GF-D8 (cell line): Measurements from ENCODE around the gene STK33.

Experiments used
- DNase-seq: peaks from one replicate; lab custom pipeline; 2025; lab: John Stamatoyannopoulos, UW

STK33 gene

DNA sequence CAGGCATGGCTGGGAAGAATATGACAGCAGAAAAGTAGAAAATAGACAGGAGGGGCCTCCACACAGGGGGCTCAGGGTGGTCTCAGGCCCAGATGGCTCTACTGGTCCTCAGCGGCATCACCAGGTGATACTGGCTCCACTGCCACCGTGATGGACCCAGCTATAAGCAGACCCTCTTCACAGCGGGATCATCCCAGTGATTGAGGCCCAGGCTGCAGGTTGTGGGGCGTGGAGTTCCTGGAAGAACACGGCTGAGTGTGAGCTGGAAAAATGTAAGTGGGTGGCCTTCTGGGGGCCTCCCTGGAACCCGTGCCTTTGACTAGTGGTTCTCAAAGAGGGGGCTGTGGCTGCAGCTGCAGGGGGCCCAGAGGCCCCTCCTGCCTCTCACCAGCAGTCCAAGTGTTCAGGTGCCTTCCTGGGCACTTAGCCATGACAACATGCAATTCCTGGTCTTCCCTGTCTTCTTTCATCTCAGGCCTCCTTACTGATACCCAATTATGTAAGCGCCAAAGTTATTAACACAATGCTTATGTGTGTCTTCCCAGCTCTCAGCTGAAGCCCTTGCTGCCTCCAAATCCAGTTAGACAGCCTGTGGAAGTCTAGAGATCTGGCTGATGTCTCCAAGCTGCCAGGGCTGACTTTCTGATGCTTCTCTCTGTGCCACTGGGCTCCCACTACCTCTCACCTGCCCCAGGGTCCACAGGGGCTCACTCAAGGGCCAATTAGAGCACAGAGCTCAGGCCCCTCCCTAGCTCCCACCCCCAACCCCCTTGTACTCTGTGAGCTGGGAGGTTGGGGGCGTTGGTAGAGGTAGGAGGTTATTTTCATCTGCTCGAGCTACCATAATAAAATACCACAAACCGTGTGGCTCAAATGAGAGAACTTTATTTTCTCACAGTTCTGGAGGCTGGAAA, 220.3 kb downstream of the STK33 start:
- DNase-seq, result no peak

DNA sequence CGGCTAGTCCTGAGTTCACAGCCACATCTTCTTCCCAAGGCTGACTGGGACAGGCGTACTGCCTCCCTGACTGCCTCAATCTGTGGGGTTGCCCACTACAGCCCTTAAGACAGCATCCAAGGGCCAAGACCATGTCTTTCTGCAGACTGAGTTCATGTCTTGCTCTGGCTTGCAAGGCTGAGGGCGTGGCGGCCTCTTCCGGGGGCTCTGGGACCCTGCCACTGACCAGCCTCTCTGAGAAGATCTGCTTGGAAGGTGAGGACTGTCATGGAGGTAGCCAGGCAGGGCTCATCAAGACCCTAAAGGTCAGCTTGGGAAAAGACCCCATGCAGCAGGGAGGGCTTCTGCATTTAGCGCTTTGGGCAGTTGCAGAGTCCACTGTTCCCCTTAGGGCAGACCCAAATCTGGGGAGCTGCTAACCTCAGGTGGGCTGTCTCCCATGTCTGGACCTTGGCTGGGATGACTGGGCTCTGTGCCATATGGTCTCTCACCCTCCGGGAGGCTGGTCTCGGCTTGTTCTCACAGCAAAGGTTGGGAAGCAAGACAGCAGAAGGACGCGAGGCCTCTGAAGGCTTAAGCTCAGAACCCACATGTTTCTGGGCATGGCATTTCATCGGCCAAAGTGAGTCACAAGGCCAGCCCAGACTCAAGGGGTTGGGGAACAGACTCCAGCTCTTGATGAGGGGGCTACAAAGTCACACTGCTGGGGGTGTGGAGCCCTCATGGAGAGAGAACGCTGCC, 221.2 kb downstream of the STK33 start:
- no peak for DNase-seq

DNA sequence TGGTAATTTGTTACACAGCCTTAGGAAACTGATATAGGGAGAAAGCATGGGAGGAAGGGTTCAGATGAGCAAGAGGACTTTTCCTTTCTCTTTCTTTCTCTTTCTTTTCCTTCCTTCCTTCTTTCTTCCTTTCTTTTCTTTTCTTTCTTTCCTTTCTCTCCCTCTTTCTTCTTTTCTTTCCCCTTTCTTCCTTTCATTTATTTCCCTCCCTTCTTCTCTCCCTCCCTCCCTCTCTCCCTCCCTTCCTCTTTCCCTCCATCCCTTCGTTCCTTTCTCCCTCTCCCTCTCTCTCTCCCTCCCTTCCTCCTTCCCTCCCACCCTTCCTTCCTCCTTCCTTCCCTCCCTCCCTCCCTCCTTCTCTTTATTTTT, 222.5 kb downstream of the STK33 start:
- no peak for DNase-seq

DNA sequence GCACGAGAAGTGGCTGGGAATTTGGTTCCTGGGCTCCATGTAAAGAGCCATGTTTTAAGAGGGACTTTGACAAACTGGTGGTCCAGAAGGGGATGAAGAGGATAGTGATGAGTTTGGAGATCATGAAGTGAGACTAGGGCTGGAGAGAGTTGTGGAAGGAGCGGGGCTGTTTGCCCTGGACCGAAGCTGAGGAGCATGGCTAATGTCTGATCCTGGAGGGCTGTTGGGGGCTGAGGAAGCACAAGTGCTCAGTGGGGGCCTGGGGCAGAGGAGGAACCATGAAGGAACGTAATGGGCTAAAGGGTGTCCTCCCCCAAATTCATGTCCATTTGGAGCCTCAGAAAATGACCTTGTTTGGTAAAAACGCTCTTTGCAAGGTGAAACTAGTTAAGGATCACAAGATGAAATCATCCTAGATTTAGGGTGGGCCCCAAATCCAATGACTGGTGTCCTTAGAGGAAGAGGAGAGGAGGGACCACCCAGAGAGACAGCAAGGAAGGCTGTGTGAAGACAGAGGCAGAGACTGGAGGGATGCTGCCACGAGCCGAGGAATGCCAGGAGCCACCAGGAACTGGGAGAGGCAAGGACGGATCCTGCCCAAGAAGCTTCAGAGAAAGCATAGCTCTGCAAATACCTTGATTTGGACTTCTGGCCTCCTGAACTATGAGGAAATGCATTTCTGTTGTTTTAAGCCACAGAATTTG, 223.1 kb downstream of the STK33 start:
- no peak for DNase-seq

DNA sequence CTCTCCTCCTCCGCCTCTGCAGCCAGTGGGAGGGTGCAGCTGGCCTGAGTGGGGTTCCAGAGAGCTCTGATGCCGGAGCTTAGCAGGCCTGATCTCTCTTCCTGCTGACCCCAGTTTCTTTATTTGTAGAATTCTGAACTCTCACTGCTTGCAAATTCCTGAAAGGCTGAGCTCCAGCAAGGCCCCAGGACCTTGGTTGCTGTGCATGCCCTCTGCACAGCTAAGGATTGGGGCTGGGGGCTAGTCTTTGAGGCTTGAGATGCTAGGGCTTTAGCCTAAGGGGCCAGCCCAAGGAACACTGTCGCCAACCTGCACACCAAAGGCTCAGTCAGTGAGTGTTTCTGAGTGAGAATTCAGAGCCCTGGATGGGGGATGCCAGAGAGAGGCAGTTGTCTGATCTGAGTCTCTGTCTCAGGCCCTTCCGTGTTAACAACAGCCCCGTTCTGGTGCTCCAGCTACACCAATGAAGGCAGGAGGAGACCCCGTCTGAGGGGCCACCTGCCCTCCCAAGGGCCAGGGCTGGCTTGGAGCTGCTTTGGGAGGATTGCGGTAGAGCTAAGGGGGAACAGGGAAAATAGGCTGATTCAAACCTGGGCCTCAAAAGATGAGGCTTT, 224.3 kb downstream of the STK33 start:
- DNase-seq, result no peak

DNA sequence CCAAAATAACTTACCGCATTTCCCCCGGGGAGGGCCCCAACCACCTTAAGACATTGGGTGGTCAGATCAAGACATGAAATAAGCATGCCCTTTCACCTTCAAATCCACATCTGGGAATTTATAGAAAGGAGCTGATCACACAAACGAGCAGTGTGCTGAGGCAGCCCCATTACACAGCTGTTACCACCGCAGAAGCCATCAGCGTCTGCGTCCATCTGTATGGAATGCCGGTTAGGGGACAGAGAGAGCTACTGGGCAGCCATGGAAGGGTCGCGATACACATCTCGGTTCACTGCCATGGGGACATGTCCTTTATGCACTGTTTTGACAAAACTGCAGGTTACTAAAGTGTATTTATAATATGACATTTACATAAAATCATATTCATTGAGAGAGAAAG, 225.3 kb downstream of the STK33 start:
- DNase-seq, result no peak

DNA sequence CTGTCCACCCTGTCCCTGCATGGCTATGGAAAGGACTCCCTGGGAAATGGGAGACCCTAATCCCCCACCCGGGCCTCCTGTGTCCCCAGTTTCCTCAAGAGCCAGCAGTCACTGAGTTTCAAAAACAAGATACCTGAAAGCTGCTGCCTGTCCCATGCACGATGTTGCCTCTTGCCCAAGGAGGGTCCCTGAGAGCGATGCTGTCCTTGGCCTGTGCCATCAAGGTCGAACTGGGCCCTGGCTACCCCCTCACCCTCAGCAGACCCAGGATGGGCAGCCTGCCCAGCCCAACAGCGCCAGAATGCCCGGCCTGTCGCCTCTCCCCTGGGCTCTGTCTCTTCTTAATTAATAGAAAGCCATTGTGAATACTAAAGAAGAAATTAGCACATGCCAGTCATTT, 225.8 kb downstream of the STK33 start:
- DNase-seq, result no peak

DNA sequence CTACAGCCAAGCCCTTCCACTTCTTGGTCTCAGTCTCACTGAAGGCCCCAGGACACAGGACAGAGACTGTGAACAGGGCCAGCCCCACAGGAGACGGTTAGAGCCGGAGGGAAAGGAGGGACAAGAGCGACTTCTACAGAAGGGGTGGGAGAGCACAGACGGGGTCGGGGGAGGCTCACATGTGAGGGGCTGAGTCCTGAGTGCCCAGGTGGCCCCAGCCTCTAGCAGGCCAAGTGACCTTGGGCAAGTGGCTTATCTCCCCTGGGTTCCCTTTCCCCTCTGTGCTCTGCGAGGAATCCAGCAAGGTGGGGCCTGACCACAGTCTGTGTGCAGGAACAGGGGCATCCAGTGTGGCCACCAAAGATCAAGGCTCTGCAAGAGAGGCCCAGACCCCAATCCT, 227.7 kb downstream of the STK33 start:
- DNase-seq, result no peak

DNA sequence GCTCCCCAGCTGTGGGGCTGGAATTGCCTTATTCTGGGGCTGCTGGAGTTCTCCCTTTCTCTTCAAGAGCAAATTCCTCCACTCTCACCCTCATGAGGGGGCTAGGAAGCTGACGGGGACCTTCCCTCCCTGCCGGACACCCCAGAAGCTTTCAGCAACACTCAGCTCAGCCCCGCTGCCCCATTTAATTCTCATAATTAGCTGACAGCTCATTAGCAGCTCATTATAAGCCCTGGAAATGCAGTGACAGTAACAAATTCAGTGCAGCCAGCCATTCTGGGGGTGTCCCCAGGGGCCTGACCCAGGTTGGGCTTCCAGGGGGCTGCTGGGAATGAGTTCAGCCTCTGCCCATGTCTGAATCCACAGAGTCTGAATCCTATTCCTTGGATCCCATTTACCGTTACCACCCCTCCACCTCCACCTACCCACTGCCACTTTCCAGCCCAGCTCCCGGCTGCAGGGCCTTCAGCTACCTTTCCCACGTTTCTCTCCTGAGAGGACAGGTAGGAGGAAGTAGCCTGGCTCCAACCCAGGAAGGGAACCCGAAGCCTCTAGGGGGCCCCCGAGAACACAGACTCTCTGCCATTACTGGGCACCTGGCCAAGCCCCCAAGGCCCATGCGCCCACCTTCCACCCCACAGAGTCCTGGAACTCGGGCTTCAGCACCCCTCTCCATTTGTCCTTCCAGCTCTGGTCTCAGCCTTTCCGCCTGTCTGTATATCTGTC, 228.6 kb downstream of the STK33 start:
- DNase-seq, result no peak

DNA sequence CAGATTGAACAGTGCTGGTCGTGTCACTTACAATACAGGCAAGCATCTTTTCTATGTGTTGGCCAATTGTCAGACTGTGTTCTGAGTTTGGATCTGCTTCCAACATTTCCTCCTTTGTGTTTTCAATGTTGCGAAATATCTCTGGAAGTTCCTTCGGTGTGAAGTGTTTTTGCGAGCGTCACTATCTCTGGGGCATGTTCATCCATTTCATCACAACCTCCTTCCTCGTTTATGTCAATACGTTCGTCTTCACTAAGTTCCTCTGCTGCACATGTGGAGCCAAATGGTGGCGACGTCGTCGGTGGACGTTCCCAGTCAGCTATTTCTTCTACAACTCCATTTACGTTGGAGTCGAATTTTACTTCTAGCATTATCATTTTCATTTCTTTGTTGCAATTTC, 230.1 kb downstream of the STK33 start:
- DNase-seq, result no peak

DNA sequence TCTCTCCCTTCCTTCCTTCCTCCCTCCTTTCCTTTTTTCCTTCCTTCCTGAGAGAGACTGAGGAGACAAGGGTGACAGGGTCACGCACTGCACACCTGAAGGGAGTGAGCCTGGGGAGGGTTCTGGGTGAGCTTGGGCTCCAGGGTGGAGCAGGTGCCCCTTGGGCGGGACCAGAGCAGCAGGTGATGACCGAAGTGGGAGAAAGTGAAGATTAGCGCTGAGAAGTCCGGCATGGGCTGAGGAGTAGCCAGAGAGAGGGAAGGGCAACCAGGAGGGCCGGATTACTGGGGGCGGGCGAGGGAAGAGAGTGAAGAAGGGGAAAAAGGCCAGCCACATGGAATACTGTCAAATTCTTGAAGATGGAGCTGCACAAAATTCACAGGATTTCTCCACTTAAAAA, 231.1 kb downstream of the STK33 start:
- DNase-seq, result no peak

DNA sequence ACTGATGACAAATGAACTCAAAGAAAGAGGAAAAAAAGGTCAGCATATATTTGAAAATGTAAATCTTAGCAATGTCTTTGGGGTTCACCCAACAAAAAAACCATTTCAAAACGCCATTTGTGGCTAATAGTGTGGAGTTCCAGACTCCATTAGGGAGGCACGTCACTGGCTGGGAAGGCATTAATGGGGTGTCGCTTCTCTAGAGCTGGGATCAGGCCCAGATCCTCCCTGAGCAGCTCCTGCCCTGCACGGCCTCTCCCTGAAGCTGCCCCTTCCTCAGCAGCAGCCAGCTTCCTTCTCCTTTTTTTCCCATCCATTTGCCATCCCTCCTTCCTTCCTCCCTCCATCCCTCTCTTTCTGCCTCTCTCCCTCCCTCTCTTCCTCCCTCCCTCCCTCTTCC, 231.5 kb downstream of the STK33 start:
- no peak for DNase-seq

DNA sequence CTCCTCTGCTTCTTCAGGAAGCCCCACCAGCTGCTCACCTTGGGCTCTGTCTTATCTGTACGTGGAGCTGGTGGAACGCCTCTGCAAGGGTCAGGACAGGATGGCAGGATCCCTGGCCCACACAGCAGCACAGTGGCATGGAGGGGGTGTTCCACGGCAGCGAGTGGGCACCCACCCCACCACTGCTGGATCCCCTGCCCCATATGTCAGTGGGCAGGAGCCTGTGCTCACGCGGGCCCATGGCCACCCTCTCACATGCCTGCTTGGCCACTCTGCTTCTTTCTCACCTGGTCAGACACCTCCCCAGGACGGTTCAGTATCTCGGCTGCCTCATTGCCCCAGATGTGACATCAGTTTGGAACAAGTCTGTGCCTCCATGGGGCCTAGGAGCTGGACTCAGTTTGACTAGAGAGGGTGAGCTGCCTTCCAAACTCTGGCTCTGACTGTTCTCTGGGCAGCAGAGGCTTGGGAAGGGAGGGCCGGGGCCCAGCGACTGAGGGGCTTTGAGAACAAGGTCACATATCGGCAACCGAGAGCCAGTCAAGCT, 232.3 kb downstream of the STK33 start:
- DNase-seq, result no peak

DNA sequence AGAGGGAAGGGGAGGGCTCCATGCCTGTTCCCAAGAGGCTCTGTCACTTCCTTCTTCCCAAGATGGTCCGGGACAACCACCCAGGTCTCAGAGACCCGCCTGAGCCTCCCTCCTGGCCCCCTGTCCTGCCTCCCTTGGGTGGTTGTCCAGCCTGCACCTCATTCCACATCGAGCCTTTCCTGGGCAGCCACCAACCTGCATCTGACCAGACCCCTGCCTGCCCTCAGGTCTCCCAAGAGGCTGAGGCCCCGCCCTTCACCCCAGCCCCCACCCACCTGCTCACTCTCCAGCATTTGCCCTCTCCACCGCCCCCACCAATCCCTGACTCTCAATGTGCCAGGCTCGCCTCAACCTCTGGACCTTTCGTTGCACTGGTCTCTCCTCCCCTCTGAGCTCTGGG, 232.8 kb downstream of the STK33 start:
- DNase-seq, result no peak

DNA sequence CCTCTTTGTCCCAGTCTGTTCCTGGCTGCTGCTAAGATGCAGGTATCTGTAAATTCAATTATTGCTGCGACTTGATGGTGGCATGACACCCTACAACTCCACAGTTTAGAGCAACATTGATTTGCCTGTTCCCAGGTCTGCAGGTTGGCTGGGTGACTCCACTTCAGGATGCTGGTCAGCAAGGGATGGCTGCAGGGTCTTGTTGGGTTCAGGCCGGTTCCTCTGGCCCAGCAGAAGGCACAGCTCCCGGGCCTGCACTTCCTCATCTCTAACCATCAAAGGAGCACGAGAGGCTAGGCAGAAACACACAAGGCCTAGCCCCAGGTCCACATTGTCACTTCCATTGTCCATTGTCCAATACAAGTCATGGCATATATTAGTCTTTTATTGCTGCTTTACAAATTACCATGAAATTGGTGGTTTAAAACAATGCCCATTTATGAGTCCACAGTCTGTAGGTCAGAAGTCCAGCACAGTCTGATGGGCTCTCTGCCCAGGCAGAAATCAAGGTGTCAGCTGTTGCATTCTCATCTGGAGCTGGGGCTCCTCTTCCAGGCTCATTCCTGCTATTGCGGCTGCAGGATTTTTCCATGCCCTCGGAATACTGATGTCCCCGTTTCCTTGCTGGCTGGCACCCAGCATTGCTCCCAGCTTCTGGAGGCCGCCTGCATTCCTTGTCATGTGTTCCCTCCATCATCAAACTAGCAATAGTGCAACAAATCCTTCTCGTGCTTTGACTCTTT, 233.8 kb downstream of the STK33 start:
- no peak for DNase-seq

DNA sequence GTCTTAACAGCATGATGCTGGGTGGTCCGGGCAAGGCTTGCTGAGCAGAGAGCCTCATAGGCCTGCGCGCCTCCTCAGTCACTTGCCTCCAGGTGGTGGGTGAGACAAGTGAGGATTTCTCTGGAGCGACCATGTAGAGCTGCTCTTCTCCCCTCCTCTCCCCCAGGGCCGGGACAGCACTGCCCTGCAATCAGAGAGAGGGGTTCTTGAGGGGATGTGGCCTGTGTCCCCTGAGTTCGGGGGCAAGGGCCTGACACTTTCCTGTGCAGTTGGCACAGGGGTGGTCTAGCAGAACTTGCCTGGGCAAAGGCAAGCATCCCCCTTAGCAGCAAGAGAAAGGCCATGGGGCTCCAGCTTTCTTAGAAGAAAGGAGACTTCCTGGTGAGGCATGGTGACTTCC, 234.5 kb downstream of the STK33 start:
- no peak for DNase-seq

DNA sequence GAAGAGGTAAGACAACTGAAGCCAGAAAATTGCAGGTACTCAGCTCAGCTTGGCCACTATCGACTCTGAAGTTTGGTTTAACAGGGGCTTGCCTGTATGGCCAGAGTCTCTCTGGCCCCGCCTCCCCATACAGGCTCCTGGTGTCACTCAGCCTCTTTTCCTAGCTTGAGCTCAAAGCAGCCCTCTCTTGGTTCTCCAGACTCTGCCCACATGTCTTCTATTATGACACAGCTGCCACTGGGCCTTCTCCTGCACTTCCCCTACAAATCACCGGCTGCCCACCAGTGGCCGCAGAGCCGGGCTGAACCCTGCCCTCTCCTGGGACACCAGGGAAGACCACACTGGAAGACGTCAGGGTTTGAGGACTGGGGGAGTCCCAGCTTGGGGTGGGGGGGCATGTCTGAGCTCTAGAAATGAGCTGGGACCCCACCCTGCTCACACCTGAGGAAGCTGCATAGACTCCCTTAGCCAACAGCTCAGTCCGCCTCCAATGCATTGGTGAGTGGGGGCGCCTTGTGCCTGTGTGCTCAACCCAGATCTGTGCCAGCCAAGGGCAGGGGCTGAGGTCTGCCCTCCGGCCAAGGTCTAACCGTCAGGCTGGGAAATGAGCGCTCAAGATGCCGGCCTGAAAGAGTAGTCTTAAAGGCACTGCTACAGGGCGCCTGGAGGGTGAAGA, 236.0 kb downstream of the STK33 start:
- DNase-seq, result no peak

DNA sequence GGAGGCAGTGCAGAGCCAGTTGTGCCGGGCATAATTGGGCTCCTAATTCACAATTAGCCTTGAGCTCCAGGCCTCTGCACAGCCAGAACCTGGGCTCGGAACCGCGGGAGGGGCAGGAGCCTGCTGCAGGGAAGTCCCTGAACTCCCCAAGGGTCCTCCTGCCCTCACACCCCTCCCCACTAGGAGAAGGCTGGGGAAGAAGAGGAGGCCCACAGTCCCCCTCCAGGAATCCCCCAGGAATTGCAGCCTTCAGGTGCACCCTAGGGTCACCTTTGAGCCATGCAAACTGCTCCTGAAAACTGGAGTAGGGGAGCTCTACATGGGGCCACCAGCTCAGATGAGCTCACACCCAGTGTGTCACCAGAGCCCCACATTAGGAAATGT, 236.5 kb downstream of the STK33 start:
- no peak for DNase-seq

DNA sequence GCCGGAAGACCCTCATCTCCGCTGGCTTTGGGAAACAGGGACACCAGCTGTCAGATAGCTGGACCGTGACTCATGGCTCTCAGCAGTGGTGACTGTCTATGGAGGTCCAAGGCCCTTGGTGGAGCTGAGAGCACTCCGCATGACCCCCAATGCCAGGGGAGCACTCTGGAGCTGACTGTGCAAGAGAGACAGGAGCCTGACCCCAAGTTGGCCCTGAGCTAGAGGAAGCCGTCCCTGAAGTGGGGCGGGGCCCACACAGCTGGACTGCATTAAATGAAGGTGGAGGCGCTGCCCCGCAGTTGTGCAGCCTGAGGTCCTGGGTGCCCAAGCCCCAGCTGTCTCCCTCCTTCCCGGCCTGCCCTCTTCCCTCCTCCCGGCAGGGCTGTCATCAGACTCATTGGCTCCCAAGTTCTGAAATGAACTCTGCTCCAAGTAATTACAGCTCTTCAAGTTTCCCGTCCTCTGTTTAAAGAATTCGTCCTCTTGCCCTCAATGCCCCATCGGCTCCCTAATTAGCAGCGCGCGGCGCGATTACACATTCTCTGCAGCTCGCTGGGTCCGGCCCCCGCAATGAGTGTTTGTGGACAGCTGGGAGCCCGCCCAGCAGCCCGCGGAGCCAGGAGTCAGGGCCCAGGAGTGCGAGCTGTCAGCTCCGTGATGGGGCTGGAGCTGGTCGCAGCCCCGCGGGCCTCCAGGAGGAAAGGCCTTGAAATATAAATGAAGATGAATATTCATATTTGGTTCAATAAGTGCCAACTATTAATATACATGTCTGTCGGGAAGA, 237.1 kb downstream of the STK33 start:
- no peak for DNase-seq
